MM.1S (cell line): Measurements from ENCODE around the gene C3orf18.

ENCODE experiments used
- DNase-seq: peaks from one replicate; pipeline ENCODE4 v3.0.0-alpha.2; 2015
- H2AFZ ChIP-seq: fragments of 300-600 bp; sonication (generic); 2 replicates; pipeline ENCODE4 v1.6.0; 2016; ENCODE audit warnings: antibody characterized with exemption, low read length
- H3F3A ChIP-seq: fragments of 300-600 bp; sonication (generic); 2 replicates; pipeline ENCODE4 v1.6.1; 2016; ENCODE audit warnings: mild to moderate bottlenecking, antibody characterized with exemption, low read length, moderate library complexity, mixed read lengths; ENCODE audit not compliant: insufficient read depth
- H3K27ac ChIP-seq: fragments of 300-600 bp; sonication (generic); 2 replicates; pipeline ENCODE4 v1.5.1; 2016; ENCODE audit warnings: mild to moderate bottlenecking, low read length
- H3K27me3 ChIP-seq: fragments of 300-600 bp; sonication (generic); replicated peaks from 2 replicates; pipeline ENCODE4 v1.6.0; 2016; ENCODE audit warnings: low read length; ENCODE audit not compliant: insufficient read depth
- H3K36me3 ChIP-seq: fragments of 300-600 bp; sonication (generic); replicated peaks from 2 replicates; pipeline ENCODE4 v1.6.1; 2016; ENCODE audit warnings: mild to moderate bottlenecking, low read length, mixed read lengths; ENCODE audit not compliant: insufficient read depth
- H3K4me1 ChIP-seq: fragments of 300-600 bp; sonication (generic); 2 replicates; pipeline ENCODE4 v1.6.1; 2016; ENCODE audit warnings: low read length, mixed read lengths
- H3K4me2 ChIP-seq: fragments of 300-600 bp; sonication (generic); 2 replicates; pipeline ENCODE4 v1.6.0; 2016; ENCODE audit warnings: low read depth, low read length
- H3K4me3 ChIP-seq: fragments of 300-600 bp; sonication (generic); 2 replicates; pipeline ENCODE4 v1.5.1; 2016; ENCODE audit warnings: low read length, mixed read lengths
- H3K79me2 ChIP-seq: fragments of 300-600 bp; sonication (generic); 2 replicates; pipeline ENCODE4 v1.6.1; 2016; ENCODE audit warnings: mixed run types, low read length, mixed read lengths
- H3K9ac ChIP-seq: fragments of 300-600 bp; sonication (generic); 2 replicates; pipeline ENCODE4 v1.6.1; 2016; ENCODE audit warnings: low read length, mixed read lengths
- H3K9me2 ChIP-seq: fragments of 300-600 bp; sonication (generic); replicated peaks from 2 replicates; pipeline ENCODE4 v1.6.1; 2016; ENCODE audit warnings: mild to moderate bottlenecking, low read length, mixed read lengths; ENCODE audit not compliant: insufficient read depth
- H3K9me3 ChIP-seq: fragments of 300-600 bp; sonication (generic); replicated peaks from 2 replicates; pipeline ENCODE4 v1.6.1; 2016; ENCODE audit warnings: mild to moderate bottlenecking, low read length, mixed read lengths; ENCODE audit not compliant: insufficient read depth
- H4K20me1 ChIP-seq: fragments of 300-600 bp; sonication (generic); 2 replicates; pipeline ENCODE4 v1.6.1; 2016; ENCODE audit warnings: mild to moderate bottlenecking, low read length, moderate library complexity, mixed read lengths; ENCODE audit not compliant: insufficient read depth
- CTCF ChIP-seq: fragments of 300-600 bp; sonication (generic); IDR thresholded peaks from 2 replicates; pipeline ENCODE4 v1.5.1; 2016; ENCODE audit warnings: antibody characterized with exemption, low read length, mixed read lengths
- EZH2 ChIP-seq: fragments of 300-600 bp; sonication (generic); optimal IDR thresholded peaks from 2 replicates; pipeline ENCODE3; 2017; ENCODE audit warnings: low read depth, mild to moderate bottlenecking, antibody characterized with exemption, low read length, mixed read lengths
- EZH2phosphoT487 ChIP-seq: fragments of 300-600 bp; sonication (generic); IDR thresholded peaks from 2 replicates; pipeline ENCODE4 v1.6.1; 2018; ENCODE audit warnings: antibody characterized with exemption, low read length

Gene C3orf18

GRCh38 chr3:50518436-50518835 is 49.1 kb downstream of the C3orf18 start:
- Histone ChIP-seq H3K4me2 (no peak overlapping the region), H3F3A (no peaks in the 10 kb centered on the region), H3K36me3 (no peaks in the 10 kb centered on the region), H2AFZ (no peak overlapping the region), H3K4me1 (no peaks in the 10 kb centered on the region), H3K4me3 (no peak overlapping the region), H3K9me2 (no peaks in the 10 kb centered on the region), H3K9ac (no peak overlapping the region), H3K79me2 (no peaks in the 10 kb centered on the region), H3K27ac (no peak overlapping the region), H4K20me1 (no peaks in the 10 kb centered on the region), H3K27me3 (peaks cover 81% of the 10 kb centered on the region), H3K9me3 (no peaks in the 10 kb centered on the region)
- DNase-seq = no peak
- TF ChIP-seq EZH2 (no peak), CTCF (no peak), EZH2phosphoT487 (no peak)

GRCh38 chr3:50517721-50518206 is 49.8 kb downstream of the C3orf18 start:
- no peak overlapping the region for H2AFZ ChIP-seq
- H3K27ac ChIP-seq = no peak overlapping the region
- H3K4me1 ChIP-seq = no peaks in the 10 kb centered on the region
- H3K9me2 ChIP-seq = no peaks in the 10 kb centered on the region
- TF ChIP-seq EZH2phosphoT487 = no peak
- no peak for TF ChIP-seq EZH2
- no peak for TF ChIP-seq CTCF
- DNase-seq = no peak
- H3K4me2 ChIP-seq = no peak overlapping the region
- H3K9ac ChIP-seq = no peak overlapping the region
- H3K4me3 ChIP-seq = no peak overlapping the region
- no peaks in the 10 kb centered on the region for H4K20me1 ChIP-seq
- no peaks in the 10 kb centered on the region for H3K9me3 ChIP-seq
- H3K79me2 ChIP-seq = no peaks in the 10 kb centered on the region
- peaks cover 81% of the 10 kb centered on the region for H3K27me3 ChIP-seq
- no peaks in the 10 kb centered on the region for H3F3A ChIP-seq
- H3K36me3 ChIP-seq = no peaks in the 10 kb centered on the region

GRCh38 chr3:50516440-50516871 is 51.1 kb downstream of the C3orf18 start:
- no peaks in the 10 kb centered on the region for H3F3A ChIP-seq
- H3K9me2 ChIP-seq = no peaks in the 10 kb centered on the region
- H3K4me3 ChIP-seq = no peak overlapping the region
- no peak for DNase-seq
- no peak overlapping the region for H2AFZ ChIP-seq
- no peaks in the 10 kb centered on the region for H3K36me3 ChIP-seq
- H3K27ac ChIP-seq = no peak overlapping the region
- no peak overlapping the region for H3K9ac ChIP-seq
- H3K4me2 ChIP-seq = no peak overlapping the region
- no peaks in the 10 kb centered on the region for H3K4me1 ChIP-seq
- peaks cover 77% of the 10 kb centered on the region for H3K27me3 ChIP-seq
- no peaks in the 10 kb centered on the region for H3K9me3 ChIP-seq
- TF ChIP-seq EZH2 = no peak
- TF ChIP-seq CTCF = no peak
- TF ChIP-seq EZH2phosphoT487 = no peak
- no peaks in the 10 kb centered on the region for H3K79me2 ChIP-seq
- no peaks in the 10 kb centered on the region for H4K20me1 ChIP-seq
